Stimulated activated CD8-positive, alpha-beta memory T cell treated with anti-CD3 and anti-CD28 coated beads, Interleukin-15, amount 100 ng/mL, for 1 hour (primary cell): Measurements from ENCODE around the gene STAC3.

Source experiments
- DNase-seq: peaks from one replicate; pipeline ENCODE4 v3.0.0-alpha.2; 2020; ENCODE audit warnings: low read depth

Gene STAC3

DNA sequence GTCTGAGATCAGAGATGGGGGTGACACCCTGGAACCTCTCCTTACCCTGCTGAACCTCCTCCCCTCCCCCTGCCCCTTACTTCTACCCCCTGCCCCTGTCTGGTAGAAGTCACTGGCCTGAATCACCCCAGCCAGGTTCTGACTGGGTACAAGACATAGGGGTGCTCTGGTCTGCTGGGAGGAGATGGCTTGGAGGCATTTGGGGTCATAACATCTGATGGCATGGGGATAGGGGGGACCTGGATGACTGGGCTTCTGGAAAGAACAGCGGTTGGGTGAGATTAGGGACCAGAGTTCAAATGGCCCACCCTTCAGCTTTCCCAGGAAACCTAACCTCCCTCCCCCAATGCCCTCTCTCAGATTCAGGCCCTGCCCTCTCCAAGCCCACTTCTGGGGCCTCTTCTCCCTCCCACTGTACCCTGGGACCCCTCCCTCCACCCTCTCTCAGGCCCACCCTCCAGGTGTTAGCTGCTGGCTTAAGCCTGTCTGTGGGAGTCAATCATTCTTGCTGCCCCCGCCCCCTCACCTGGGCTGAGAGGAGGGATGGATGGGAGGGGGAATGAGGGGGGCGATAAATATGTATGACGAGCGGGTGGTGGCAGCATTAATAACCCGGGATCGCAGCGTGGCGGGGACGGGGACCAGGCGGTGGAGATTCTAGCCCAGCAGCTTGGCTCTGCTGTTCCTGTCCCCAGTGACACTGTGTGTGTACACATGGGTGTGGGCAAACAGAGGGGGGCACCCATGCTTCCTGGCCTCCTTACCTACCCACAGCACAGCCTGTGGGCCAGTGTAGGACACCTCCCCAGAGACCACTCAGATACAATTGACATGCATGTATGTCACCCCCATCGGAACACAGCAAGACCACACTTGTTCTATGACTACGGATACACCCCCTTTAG lies 28.4 kb downstream of the STAC3 start:
- DNase-seq = no peak

DNA sequence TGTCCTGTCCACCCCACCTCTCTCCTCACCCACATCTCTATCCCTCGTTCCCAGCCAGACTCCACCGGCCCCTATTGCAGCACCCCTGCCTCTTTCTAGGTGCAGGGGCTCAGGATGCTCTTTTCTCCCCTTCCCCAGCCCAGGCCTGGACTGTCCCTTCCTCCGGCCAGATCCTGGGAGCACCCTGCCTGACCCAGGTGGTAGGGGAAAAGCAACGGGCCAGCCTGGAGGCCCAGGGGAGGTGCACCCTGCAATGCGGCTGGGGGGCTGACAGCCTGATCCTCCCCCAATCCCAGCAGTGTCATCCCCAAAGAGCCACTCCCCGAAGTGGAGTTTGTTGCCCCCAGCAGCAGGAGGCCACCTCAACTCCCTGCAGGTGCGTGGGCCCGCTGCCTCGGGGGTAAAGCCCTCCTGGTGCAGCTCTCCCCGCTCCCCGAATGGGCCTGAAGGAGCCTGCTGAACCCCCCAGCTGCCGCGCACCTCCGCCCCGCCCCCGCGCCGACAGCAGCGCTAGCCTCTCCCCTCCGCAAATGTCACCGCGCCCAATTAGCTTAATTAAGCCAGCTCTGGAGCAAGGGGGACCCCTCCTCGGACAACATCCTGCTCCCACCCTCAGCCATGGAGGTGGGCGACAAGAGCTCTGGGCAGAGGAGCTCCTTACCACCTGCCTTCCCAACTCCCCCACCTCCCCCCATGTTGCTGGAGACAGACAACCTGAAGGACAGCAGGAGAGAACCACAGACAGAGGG lies 29.6 kb downstream of the STAC3 start:
- no peak for DNase-seq

DNA sequence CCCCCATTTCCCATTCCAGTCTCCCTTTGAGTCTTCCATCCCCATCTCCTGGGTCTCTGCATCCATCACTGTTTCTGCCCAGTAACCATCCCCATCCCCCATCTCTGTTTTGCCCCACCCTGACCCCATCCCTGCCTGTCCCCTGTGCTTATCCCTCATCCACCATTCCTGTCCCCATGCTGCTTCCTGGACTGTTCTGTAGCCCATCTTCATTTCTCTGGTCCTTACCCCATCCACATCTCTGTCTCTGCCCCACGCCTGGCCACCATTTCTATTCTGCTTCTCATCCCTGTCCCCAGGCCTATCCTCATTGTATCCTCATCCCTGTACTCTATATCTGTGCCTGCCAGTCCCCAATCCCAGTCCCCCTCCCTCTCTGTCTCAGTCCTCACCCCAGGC lies 30.2 kb downstream of the STAC3 start:
- DNase-seq = no peak

DNA sequence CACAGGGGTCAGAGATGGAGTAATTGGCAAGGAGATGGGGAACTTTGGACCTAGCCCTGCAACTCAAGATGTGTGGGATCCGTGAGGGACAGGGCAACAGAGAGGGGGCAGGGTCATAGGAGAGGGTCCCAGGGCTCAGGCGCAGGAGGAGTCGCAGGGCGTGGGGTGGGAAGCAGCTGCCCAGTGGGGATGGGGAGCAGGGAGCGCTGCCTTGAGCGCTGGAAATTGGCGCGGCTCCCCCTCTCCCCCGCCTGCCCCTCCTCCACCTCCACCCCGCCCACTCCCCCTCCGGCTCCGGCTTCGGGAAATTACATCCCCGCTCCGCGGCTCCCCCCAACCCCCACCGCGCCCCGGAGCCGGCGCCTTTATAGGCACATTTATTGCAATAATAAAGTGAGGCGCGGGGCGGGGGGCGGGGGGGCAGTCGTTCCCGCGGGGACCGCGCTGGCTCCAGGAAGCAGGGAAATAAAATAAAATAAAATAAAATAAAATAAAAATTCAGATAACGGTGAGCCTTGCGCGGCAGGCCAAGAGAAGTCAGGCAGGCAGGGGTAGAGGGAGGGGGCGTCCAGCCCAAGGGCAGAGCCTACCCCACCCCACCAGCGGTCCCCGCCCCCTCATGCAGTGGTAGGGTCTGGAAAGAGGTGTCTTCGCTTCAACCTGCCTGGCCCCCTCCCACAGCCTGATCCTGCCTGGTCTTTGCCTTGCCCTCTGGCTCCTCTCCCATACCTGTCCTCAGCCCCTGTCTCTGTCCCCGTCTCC lies 30.8 kb downstream of the STAC3 start:
- DNase-seq = no peak

DNA sequence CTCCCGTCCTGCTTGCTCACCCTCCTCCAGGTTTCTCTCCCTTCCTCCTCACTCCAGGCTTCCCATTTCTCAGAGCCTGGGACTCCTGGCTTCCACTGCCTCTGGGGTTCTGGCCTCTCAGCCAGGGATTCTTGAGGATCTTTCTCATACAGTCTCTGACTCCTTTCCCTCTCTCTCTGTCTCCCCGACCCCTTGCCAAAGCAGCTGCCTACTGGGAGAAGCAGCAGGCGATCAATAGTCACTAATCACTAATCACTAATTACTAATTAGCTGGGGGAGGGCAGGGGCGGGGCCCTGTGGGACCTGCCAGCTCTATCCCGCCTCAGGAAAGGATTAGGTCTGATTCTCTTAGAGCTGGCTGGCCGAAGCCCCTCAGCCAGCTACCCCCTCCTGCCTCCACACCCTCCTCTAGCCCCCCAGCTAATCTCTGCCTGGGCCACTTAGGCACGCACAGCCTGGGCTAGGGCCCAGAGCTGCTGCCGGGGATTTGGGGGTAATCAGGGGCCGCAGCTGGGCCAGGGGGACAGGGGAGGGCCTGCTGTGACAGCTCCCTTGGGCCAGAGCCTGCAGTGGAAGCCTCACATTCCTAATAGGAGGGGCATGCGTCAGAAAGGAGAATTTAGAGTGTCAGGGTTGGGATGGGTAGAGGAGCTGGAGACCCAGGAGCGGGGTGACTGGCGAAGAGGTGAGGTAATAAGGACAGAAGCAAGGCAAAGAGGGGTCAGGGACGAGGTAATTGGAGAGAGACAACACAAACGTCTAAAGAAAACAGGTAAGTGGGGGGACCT lies 31.6 kb downstream of the STAC3 start:
- DNase-seq = no peak

DNA sequence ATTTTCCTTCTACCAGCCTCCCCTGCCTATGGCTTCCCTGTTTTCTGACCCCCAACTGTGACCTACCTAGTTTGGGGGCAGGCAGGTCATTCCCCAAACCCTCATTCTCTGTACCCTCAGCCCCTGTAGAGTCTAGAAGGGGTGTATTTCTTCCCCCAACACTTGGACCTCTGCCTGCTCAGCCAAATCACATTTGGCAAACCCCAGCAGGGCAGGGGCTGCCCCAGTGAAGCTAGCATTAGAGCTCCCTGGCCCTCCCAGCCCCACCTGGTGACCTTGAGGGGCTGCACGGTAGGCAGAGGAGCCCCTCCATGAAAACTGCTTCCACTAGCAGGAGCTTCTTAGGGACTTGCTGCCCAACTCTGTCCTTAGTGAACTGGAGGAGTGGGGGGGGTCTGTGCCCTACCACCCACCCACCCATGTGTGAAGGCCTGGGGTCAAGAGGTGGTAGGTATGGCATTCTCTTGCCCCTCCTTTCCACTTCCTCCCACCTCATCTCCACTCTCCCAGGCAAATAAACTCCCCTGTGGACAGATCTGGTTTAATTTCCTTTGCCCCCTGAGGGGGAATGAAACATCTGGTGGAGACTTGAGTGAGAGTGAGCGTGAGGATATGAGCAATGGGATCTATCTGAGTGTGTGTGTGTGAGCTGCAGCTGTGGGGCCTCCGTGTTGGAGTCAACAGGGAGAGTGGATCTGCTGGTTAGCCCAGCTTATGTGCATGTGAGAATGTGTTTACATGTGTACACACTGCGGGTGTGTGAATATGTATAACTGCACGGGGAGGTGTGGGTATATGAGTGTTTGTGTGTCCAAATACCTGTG lies 32.7 kb downstream of the STAC3 start:
- no peak for DNase-seq

DNA sequence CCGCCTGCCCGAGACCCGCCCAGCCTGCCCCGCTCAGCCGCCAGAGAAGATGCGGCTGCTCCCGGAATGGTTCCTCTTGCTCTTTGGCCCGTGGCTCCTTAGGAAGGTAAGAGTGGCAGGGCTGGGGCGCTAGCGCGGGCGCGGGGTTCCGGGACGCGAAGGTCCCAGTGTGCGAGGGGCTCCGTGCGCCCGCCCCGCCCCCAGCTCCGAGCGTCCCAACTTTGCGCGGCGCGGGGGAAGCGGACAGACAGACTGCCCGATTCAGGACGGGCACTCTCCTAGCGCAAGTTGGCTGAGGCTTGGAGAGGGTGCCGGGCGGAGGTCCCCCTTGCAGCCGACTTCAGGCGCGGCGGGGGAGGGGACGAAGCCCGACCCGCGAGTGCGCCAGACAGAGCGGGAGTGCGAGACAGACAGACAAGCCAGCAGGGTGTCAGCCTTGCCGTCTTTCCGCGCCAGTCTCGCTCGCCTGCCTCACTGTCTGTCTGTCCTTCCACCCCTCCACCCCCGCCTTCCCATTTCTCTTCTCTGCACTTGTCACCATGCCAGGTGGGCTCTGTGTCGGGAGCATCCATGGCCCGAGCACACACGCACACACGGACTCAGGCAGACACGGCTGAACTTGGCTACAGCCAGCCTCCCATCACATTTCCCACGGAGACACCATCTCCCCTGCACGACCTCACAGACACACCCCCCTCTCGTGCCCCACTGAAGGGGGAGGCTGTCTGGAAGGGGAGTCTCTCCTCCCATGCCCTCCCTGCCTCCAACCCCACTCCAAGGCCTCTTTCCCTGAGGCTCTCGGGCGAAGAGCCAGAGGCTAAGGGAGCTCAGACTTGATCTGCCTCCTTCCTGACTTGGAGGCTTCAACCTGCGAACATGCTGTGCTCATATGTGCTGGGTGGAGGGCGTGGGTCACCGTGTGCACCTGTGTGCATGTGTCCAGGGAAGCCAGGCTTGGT lies 33.8 kb downstream of the STAC3 start:
- no peak for DNase-seq

DNA sequence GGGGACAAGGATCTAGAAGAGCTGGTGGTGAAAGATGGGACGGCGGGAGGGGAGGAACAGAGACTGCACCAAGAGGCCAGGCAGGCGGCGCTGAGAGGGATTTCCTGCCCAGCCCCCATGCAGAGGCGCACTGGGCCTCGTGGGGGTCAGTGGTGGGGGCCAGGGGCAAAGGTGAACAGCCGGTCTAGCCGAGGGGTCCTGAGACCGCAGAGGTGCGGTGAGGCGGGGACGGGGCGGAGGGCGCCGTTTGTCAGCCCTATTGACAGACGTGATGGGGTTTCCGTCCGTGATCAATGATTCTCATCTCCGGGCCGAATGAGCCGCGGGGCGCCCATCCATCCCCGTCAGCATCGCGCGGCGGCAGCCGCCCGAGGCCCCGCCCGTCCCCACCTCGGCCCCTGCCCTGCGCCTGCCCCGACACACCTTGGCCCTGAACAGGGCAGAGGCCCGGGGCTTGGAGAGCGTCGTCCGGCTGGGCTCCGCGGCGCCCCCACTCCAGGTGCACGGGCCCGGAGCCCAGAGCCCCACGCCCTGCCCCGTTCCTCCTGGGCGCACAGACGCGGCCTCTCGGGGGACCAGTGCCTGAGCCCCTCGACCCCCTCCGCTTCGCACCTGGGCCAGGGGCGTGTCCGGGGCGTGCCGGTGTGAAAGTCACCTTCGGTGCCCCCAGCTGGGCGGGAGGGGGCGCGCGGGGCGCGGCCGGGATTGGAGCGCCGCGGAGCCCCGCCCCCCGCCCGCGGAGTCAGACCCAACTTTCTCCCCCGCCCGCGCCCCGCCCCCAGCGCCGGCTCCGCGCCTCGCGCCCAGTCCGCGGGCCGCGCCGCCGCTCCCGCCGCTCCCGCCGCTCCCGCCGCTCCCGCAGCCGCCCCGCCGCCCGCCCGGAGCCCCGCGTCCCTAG lies 34.7 kb downstream of the STAC3 start, which contains the start of gene NXPH4:
Gene NXPH4, plus strand, starts transcription at position 781 of the 898 bp plus-strand sequence. CDS start 176 bp downstream, outside the sequence.
- DNase-seq = peak; percentile 34

DNA sequence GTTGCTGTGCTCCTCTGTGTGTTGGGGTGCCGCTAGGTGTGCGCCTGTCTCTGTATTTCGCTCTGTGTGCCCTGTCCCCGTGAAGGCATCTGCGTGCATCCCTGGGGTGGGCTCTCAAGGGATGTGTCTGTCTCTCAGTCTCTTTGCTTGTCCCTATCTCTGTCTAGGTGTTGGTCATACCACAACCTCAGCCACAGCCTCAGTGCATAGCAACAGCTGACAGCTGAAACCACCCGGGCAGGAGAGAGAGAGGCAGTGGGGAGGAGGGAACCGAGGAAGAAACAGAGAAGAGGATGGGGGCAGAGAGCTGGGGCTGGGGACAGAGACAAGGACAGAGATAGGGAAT lies 35.3 kb downstream of the STAC3 start:
- no peak for DNase-seq

DNA sequence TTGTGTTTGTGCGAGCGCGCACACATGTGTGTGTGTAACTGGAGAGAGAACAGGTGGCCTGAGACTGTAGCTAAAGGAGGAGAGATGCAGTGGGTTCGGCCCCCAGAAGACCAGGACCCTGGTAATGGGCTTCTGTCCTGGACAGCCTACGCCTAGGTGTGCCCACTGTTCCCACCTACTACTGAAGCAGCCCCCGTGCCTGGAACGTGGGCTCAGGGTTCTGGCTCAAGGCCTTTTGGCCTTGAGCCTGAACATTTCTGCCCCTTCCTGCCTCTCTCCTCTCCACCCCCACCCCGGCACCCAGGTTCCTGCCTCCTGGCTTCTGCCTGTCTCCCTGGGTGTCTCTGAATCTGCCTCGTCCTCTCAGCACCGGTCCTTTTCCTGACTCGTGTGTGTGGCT lies 35.9 kb downstream of the STAC3 start:
- no peak for DNase-seq

DNA sequence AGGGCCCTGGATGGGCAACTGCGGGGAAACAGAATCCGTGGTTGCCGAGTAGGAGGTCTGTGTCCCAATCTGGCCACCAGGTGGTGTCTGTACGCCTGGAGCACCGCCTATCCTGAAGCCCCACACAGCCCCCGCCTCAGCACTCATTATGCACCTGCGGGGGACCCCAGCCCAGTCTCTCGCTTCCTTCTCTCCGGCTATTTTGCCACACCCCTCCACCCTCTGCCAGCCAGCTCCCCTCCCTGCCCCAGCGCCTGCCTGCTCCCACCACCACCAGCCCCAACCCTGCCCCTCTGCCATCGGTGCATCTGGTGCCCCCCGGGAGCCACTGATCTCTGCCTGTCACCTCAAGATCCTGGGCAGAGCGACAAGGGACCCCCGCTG lies 36.6 kb downstream of the STAC3 start:
- DNase-seq = peak; percentile 56

DNA sequence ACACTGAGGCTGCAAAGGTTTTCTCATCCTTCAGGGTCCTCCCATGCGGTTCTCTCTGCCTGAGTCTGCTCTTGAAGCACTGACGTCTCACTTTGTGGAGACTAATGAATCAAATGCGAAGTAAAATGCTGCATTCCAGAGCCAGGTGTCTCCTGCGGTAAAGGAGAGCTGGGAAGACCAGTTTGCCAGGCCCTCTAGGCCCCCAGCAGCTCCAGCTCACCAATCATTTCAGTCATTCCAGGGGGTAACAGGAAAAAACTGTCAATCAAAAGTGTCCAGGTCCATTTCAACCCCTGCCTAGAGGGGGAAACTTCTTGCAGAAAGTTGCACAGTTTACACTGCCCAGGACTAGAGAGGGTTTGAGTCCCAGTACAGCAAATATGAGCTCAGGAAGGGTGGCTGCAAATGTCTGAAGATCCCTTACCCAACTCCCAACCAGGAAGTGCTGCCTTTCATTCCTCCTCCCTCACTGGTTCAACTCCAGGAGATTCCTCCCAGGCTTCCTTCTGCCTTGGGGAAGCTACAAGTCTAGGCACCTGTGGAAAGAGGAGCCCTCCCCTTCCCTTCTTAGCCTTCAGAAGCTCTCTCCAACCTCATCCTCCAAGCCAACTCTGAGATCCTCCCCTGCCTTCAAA lies 37.1 kb downstream of the STAC3 start:
- DNase-seq = no peak

DNA sequence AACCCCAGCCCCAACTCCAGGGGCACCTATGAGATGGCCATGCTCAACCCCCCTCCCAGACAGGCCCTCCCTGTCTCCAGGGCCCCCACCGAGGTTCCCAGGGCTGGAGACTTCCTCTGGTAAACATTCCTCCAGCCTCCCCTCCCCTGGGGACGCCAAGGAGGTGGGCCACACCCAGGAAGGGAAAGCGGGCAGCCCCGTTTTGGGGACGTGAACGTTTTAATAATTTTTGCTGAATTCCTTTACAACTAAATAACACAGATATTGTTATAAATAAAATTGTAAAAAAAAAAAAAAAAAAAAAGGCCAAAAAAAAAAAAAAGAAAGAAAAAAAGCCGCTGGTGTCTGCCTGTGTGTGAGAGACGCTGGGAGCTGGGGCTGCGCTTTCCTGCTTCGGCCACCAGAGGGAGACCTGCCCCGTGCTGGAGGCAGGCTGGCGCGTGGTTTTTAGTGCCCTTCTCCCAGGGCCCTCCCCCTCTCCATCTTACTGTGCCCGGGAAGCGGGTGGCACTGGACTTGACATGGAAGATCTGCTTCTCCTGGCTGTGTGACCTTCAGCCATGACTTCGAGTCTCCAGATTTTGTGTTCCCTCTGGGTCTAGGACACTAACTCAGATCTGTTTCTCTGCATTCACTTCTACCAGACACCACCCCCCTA lies 37.8 kb downstream of the STAC3 start:
- peak; percentile 73 for DNase-seq

DNA sequence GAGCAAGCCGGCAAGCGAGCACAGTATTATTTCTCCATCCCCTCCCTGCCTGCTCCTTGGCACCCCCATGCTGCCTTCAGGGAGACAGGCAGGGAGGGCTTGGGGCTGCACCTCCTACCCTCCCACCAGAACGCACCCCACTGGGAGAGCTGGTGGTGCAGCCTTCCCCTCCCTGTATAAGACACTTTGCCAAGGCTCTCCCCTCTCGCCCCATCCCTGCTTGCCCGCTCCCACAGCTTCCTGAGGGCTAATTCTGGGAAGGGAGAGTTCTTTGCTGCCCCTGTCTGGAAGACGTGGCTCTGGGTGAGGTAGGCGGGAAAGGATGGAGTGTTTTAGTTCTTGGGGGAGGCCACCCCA lies 38.3 kb downstream of the STAC3 start:
- DNase-seq = no peak

DNA sequence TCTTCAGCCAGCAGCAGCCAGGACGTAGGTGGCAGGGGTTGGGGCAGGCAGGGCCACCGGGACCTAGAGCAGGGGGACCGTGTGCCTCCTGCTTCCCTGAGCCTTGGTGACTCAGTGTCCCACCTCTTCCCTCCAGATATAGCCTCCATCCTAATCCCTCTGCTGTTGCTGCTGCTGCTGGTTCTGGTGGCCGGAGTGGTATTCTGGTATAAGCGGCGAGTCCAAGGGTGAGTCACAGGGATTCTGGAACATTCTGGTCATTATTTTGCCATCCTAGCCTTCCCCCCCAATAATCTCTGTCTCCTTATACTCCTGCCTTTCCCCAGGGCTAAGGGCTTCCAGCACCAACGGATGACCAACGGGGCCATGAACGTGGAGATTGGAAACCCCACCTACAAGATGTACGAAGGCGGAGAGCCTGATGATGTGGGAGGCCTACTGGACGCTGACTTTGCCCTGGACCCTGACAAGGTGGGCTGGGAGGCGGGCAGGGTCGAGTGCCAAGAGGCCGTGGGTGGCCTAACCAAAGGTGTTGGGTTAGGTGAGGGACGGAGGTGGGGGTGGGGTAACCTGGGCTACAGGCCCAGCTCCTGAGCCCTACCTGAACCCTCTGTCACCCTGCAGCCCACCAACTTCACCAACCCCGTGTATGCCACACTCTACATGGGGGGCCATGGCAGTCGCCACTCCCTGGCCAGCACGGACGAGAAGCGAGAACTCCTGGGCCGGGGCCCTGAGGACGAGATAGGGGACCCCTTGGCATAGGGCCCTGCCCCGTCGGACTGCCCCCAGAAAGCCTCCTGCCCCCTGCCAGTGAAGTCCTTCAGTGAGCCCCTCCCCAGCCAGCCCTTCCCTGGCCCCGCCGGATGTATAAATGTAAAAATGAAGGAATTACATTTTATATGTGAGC lies 38.9 kb downstream of the STAC3 start:
- no peak for DNase-seq

DNA sequence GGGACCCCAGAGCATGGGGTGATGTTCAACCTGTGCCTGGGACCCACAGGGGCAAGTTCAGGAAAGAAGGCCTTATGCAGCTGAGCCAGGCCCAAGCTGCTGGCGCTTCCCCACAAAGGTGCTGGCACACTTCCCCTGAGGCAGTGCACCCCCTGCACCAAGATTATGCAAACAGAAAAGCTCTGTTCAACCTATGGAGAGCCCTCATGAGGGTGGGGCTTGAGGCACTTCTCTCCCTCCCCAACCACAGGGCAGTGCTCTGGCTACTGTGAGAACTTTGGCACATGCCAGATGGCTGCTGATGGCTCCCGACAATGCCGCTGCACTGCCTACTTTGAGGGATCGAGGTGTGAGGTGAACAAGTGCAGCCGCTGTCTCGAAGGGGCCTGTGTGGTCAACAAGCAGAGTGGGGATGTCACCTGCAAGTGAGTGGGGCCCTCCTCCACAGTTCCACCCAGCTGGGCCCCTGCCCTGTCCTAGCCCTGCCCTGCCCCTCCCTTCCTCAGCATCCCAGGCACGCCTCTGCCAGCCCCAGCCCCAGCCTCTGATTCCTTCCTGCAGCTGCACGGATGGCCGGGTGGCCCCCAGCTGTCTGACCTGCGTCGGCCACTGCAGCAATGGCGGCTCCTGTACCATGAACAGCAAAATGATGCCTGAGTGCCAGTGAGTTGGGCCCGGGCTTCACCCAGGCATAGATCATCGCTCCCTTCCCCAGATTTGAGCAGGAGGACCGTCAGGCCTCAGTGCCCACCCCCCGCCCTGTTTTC lies 39.9 kb downstream of the STAC3 start:
- DNase-seq = no peak
